Mammary epithelial cell (primary cell): Measurements from ENCODE around the gene CDKN2B-AS1.

Experiments used
- CTCF ChIP-seq, 2 donors: IDR thresholded peaks in 1 of 2; conservative IDR thresholded peaks in 1 of 2; 2 replicates each; pipeline ENCODE4 v1.5.1; 2011 to 2012; ENCODE audit warnings: inconsistent platforms in 2 of 2, low read length in 2 of 2, mild to moderate bottlenecking in 2 of 2, control low read depth in 1 of 2, low read depth in 1 of 2; ENCODE audit not compliant: insufficient read depth in 1 of 2; ENCODE audit errors: extremely low read depth in 1 of 2
- EZH2 ChIP-seq: IDR thresholded peaks from 2 replicates; pipeline ENCODE4 v1.6.1; 2012; ENCODE audit warnings: low read length, inconsistent platforms, borderline replicate concordance

GRCh38 chr9:22107202-22108045, 112.8 kb downstream of the CDKN2B-AS1 start:
- TF ChIP-seq CTCF (conservative IDR thresholded peaks at IDR 0.05 in 1 of 2, IDR thresholded peaks at IDR 0.05 in 1 of 2; ENCODE audit: extremely low read depth in 1 of 2, insufficient read depth in 1 of 2, low read depth in 1 of 2, low read length in 2 of 2) (no peak), EZH2 (no peak)
